Mesenchymal stem cell (in vitro differentiated cells and primary cell): ENCODE results near the gene KLHL25.

Source experiments
- DNase-seq: peaks from one replicate; pipeline ENCODE4 v3.0.0-alpha.2; 2013
- H2AFZ ChIP-seq: one replicate; pipeline ENCODE4 v1.6.1; 2013; ENCODE audit warnings: low read depth, mild to moderate bottlenecking, control low read depth, inconsistent platforms, low read length, moderate library complexity
- H2AK5ac ChIP-seq: 2 replicates; pipeline ENCODE4 v1.6.1; 2013; ENCODE audit warnings: low read length, moderate library complexity, mild to moderate bottlenecking, inconsistent platforms; ENCODE audit not compliant: severe bottlenecking
- H2BK120ac ChIP-seq: one replicate; pipeline ENCODE4 v1.6.1; 2013; ENCODE audit warnings: low read depth, mild to moderate bottlenecking, inconsistent platforms, low read length, moderate library complexity
- H2BK12ac ChIP-seq, 2 experiments: one replicate each; pipeline ENCODE4 v1.6.1; 2013; ENCODE audit warnings: inconsistent platforms in 2 of 2, low read length in 2 of 2, mild to moderate bottlenecking in 2 of 2, moderate library complexity in 2 of 2, control low read depth in 1 of 2
- H2BK15ac ChIP-seq: one replicate; pipeline ENCODE4 v1.6.1; 2013; ENCODE audit warnings: mild to moderate bottlenecking, low read depth, inconsistent platforms; ENCODE audit not compliant: poor library complexity, severe bottlenecking
- H2BK5ac ChIP-seq: 2 replicates; pipeline ENCODE4 v1.6.1; 2013; ENCODE audit warnings: low read depth, mild to moderate bottlenecking, low read length, control low read depth, inconsistent platforms; ENCODE audit not compliant: poor library complexity, severe bottlenecking
- H3K14ac ChIP-seq, 2 experiments: one replicate each; pipeline ENCODE4 v1.6.1; 2013; ENCODE audit warnings: inconsistent platforms in 2 of 2, low read length in 2 of 2, control low read depth in 1 of 2, mild to moderate bottlenecking in 1 of 2, moderate library complexity in 1 of 2
- H3K18ac ChIP-seq, 2 experiments: one replicate each; pipeline ENCODE4 v1.6.1; 2013; ENCODE audit warnings: inconsistent platforms in 2 of 2, low read length in 2 of 2, control low read depth in 1 of 2, low read depth in 1 of 2, mild to moderate bottlenecking in 1 of 2
- H3K23ac ChIP-seq, 2 experiments: one replicate each; pipeline ENCODE4 v1.6.1; 2013; ENCODE audit warnings: inconsistent platforms in 2 of 2, low read length in 2 of 2, mild to moderate bottlenecking in 2 of 2, moderate library complexity in 2 of 2, control low read depth in 1 of 2
- H3K27ac ChIP-seq: 2 replicates; pipeline ENCODE4 v1.5.1; 2013; ENCODE audit warnings: mild to moderate bottlenecking, moderate library complexity, low read length, control low read depth, inconsistent platforms; ENCODE audit not compliant: poor library complexity, severe bottlenecking
- H3K27me3 ChIP-seq, 2 experiments: 2 replicates each; pipeline versions ENCODE4 v1.6.1 to v1.7.0; 2013; ENCODE audit warnings: low read length in 2 of 2, mild to moderate bottlenecking in 2 of 2, moderate library complexity in 2 of 2, control low read depth in 1 of 2, inconsistent platforms in 1 of 2; ENCODE audit not compliant: control insufficient read depth in 1 of 2, insufficient read depth in 1 of 2
- H3K36me3 ChIP-seq, 2 experiments: 2 replicates each; pipeline versions ENCODE4 v1.6.1 to v1.7.0; 2013; ENCODE audit warnings: low read length in 2 of 2, control low read depth in 1 of 2, inconsistent platforms in 1 of 2, low read depth in 1 of 2, mild to moderate bottlenecking in 1 of 2; ENCODE audit not compliant: insufficient read depth in 2 of 2, control insufficient read depth in 1 of 2
- H3K4ac ChIP-seq, 2 experiments: one replicate each; pipeline ENCODE4 v1.6.1; 2013; ENCODE audit warnings: inconsistent platforms in 2 of 2, low read length in 2 of 2, mild to moderate bottlenecking in 2 of 2, moderate library complexity in 2 of 2, control low read depth in 1 of 2, low read depth in 1 of 2
- H3K4me1 ChIP-seq: 2 replicates; pipeline ENCODE4 v1.6.1; 2013; ENCODE audit warnings: low read depth, low read length, control low read depth; ENCODE audit not compliant: control insufficient read depth, insufficient read depth
- H3K4me2 ChIP-seq: 2 replicates; pipeline ENCODE4 v1.6.1; 2013; ENCODE audit warnings: low read length, mild to moderate bottlenecking, inconsistent platforms; ENCODE audit not compliant: poor library complexity, severe bottlenecking
- H3K4me3 ChIP-seq, 2 experiments: 2 replicates each; pipeline versions ENCODE4 v1.5.1 to v1.7.0; 2013; ENCODE audit warnings: low read length in 2 of 2, mild to moderate bottlenecking in 2 of 2, control low read depth in 1 of 2, low read depth in 1 of 2; ENCODE audit not compliant: insufficient read depth in 1 of 2
- H3K79me1 ChIP-seq: replicated peaks from 2 replicates; pipeline ENCODE4 v1.6.1; 2013; ENCODE audit warnings: mild to moderate bottlenecking, control low read depth, low read length, inconsistent platforms; ENCODE audit not compliant: poor library complexity, severe bottlenecking
- H3K9ac ChIP-seq: 2 replicates; pipeline ENCODE4 v1.7.0; 2013; ENCODE audit warnings: mild to moderate bottlenecking, low read length, moderate library complexity
- H3K9me3 ChIP-seq: 2 replicates; pipeline ENCODE4 v1.7.0; 2013; ENCODE audit warnings: mild to moderate bottlenecking, low read length; ENCODE audit not compliant: control insufficient read depth
- H4K8ac ChIP-seq: one replicate; pipeline ENCODE4 v1.6.1; 2013; ENCODE audit warnings: inconsistent platforms, mild to moderate bottlenecking, low read length, moderate library complexity
- H4K91ac ChIP-seq: one replicate; pipeline ENCODE4 v1.6.1; 2013; ENCODE audit warnings: mild to moderate bottlenecking, low read length, inconsistent platforms
- WGBS: methylation state at CpG from one replicate; pipeline ENCODE4 v1.1.7; 2013; ENCODE audit warnings: mixed read lengths; 5-methylcytosine and 5-hydroxymethylcytosine counted together

The KLHL25 gene

GRCh38 chr15:85725564-85725963 is 69.2 kb downstream of the KLHL25 start:
- no peak overlapping the region for H3K23ac ChIP-seq

GRCh38 chr15:85725019-85725418 is 69.7 kb downstream of the KLHL25 start:
- H3K9me3 ChIP-seq = no peaks in the 10 kb centered on the region
- H3K27me3 ChIP-seq = no peaks in the 10 kb centered on the region
- no peak overlapping the region for H2BK5ac ChIP-seq
- no peak overlapping the region for H3K4me3 ChIP-seq
- no peak overlapping the region for H4K91ac ChIP-seq
- H3K23ac ChIP-seq = no peak overlapping the region
- no peak overlapping the region for H2AFZ ChIP-seq
- H3K27ac ChIP-seq = no peak overlapping the region
- H3K9ac ChIP-seq = peak overlapping the region; percentile 72
- no peak overlapping the region for H4K8ac ChIP-seq
- H3K4me1 ChIP-seq = no peaks in the 10 kb centered on the region
- H2AK5ac ChIP-seq = no peak overlapping the region
- DNase-seq = no peak
- H3K14ac ChIP-seq = no peak overlapping the region
- H3K79me1 ChIP-seq = peaks cover 17% of the 10 kb centered on the region
- no peak overlapping the region for H2BK120ac ChIP-seq
- no peak overlapping the region for H2BK15ac ChIP-seq
- H3K4ac ChIP-seq = no peak overlapping the region
- peaks cover 24 to 94% of the 10 kb centered on the region in 2 experiments for H3K36me3 ChIP-seq
- H3K4me2 ChIP-seq = no peak overlapping the region
- WGBS = 86% methylated on average over 2 of the region's 3 CpGs
- H2BK12ac ChIP-seq = no peak overlapping the region
- no peak overlapping the region for H3K18ac ChIP-seq

More at GRCh38 chr15:85725564-85725963, 69.2 kb downstream of the KLHL25 start:
- peaks cover 23 to 93% of the 10 kb centered on the region in 2 experiments for H3K36me3 ChIP-seq
- H4K8ac ChIP-seq = no peak overlapping the region
- H2AK5ac ChIP-seq = no peak overlapping the region
- no peaks in the 10 kb centered on the region for H3K27me3 ChIP-seq
- no peak overlapping the region for H3K27ac ChIP-seq
- no peak overlapping the region for H2BK120ac ChIP-seq
- H2BK15ac ChIP-seq = no peak overlapping the region
- no peak overlapping the region for H3K4ac ChIP-seq
- H3K9me3 ChIP-seq = no peaks in the 10 kb centered on the region
- H3K14ac ChIP-seq = no peak overlapping the region
- H3K18ac ChIP-seq = no peak overlapping the region
- H3K79me1 ChIP-seq = peaks cover 17% of the 10 kb centered on the region
- no CpG with 5 or more reads among the region's 4 CpGs for WGBS
- H2BK5ac ChIP-seq = no peak overlapping the region
- H3K9ac ChIP-seq = peak overlapping the region; percentile 72
- H3K4me2 ChIP-seq = no peak overlapping the region
- DNase-seq = peak; percentile 20
- H4K91ac ChIP-seq = no peak overlapping the region
- H3K4me3 ChIP-seq = no peak overlapping the region
- H2BK12ac ChIP-seq = no peak overlapping the region
- no peak overlapping the region for H2AFZ ChIP-seq
- no peaks in the 10 kb centered on the region for H3K4me1 ChIP-seq

GRCh38 chr15:85723960-85724945 is 70.5 kb downstream of the KLHL25 start:
- Histone ChIP-seq H2BK12ac (no peak overlapping the region), H3K79me1 (peaks cover 20% of the 10 kb centered on the region), H2BK120ac (no peak overlapping the region), H3K36me3 (peaks cover 25 to 94% of the 10 kb centered on the region in 2 experiments), H3K4me2 (no peak overlapping the region), H3K4me3 (no peak overlapping the region), H3K23ac (no peak overlapping the region), H2BK5ac (no peak overlapping the region), H3K18ac (no peak overlapping the region), H4K91ac (no peak overlapping the region), H3K14ac (no peak overlapping the region), H2AK5ac (no peak overlapping the region), H2AFZ (no peak overlapping the region), H3K9me3 (no peaks in the 10 kb centered on the region), H3K9ac (peak overlapping the region; percentile 72), H4K8ac (no peak overlapping the region), H3K27ac (no peak overlapping the region), H3K4me1 (no peaks in the 10 kb centered on the region), H2BK15ac (no peak overlapping the region), H3K27me3 (no peaks in the 10 kb centered on the region), H3K4ac (no peak overlapping the region)
- 76% methylated on average over 10 of the region's 10 CpGs for WGBS
- DNase-seq = no peak

GRCh38 chr15:85722374-85723152 is 72.2 kb downstream of the KLHL25 start:
- no peaks in the 10 kb centered on the region for H3K4me1 ChIP-seq
- H2AK5ac ChIP-seq = no peak overlapping the region
- no peak overlapping the region for H3K18ac ChIP-seq
- no peak overlapping the region for H3K4me3 ChIP-seq
- no peak overlapping the region for H3K14ac ChIP-seq
- H2BK15ac ChIP-seq = no peak overlapping the region
- no peaks in the 10 kb centered on the region for H3K9me3 ChIP-seq
- H2BK12ac ChIP-seq = no peak overlapping the region
- no peak overlapping the region for H3K27ac ChIP-seq
- no peaks in the 10 kb centered on the region for H3K27me3 ChIP-seq
- H3K4ac ChIP-seq = no peak overlapping the region
- H3K9ac ChIP-seq = no peak overlapping the region
- no peak overlapping the region for H2BK120ac ChIP-seq
- no peak overlapping the region for H4K91ac ChIP-seq
- H3K36me3 ChIP-seq = peaks cover 21 to 96% of the 10 kb centered on the region in 2 experiments
- 80% methylated on average over 1 of the region's 1 CpG for WGBS
- no peak for DNase-seq
- no peak overlapping the region for H3K23ac ChIP-seq
- H4K8ac ChIP-seq = no peak overlapping the region
- no peak overlapping the region for H2BK5ac ChIP-seq
- H3K4me2 ChIP-seq = no peak overlapping the region
- H3K79me1 ChIP-seq = peaks cover 17% of the 10 kb centered on the region
- H2AFZ ChIP-seq = no peak overlapping the region
